MM.1S (cell line): Measurements from ENCODE around the gene ANKMY1.

Experiments
- EZH2 ChIP-seq: fragments of 300-600 bp; sonication (generic); optimal IDR thresholded peaks from 2 replicates; pipeline ENCODE3; 2017; ENCODE audit warnings: low read depth, mild to moderate bottlenecking, antibody characterized with exemption, low read length, mixed read lengths
- TF ChIP-seq, protein P1 (sequence below): fragments of 300-600 bp; sonication (generic); IDR thresholded peaks from 2 replicates; pipeline ENCODE4 v1.5.1; 2016; ENCODE audit warnings: antibody characterized with exemption, low read length, mixed read lengths

DNA sequence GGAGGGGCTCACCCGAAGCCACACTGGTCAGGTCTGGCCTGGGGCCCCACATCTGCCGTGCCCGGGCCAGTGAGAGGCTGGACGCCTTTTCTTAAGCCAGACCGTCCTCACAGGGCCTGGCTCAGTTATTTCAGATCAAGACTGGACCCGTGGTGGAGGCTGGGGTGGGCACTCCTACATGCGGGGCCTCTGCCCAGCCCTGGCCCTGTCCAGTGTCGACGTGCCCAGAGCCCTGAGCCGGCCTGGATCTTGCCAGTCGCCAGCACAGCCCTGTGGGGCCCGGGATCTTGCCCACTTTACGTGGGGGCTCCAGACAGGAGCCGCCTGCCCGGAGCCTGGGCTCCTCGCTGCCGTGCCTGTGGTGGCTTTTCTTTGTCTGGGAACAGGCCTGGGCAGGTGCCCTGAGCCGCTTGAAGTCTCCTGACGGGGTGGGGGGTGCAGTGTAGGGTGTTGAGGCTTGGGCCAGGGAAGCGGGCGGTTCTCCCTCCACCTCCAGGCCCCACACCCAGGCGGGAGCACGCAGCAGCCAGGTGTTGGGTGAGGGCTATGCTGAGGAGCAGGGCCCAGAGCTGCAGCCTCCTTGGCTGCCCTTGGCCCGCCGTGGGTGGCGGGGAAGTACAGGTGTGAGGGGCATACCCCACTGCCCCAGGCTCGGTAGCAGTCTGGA is 116.3 kb downstream of the ANKMY1 start:
- no peak for TF ChIP-seq EZH2
- TF ChIP-seq, protein P1, sequence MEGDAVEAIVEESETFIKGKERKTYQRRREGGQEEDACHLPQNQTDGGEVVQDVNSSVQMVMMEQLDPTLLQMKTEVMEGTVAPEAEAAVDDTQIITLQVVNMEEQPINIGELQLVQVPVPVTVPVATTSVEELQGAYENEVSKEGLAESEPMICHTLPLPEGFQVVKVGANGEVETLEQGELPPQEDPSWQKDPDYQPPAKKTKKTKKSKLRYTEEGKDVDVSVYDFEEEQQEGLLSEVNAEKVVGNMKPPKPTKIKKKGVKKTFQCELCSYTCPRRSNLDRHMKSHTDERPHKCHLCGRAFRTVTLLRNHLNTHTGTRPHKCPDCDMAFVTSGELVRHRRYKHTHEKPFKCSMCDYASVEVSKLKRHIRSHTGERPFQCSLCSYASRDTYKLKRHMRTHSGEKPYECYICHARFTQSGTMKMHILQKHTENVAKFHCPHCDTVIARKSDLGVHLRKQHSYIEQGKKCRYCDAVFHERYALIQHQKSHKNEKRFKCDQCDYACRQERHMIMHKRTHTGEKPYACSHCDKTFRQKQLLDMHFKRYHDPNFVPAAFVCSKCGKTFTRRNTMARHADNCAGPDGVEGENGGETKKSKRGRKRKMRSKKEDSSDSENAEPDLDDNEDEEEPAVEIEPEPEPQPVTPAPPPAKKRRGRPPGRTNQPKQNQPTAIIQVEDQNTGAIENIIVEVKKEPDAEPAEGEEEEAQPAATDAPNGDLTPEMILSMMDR, result no peak
